Activated CD4-positive, alpha-beta memory T cell treated with anti-CD3 and anti-CD28 coated beads, Interleukin-2, amount 10 ng/mL, durations not matched to agents 7 days and 5 days (primary cell): Measurements from ENCODE around the gene RUNX1. TPM values are rescaled to one million over a fixed set of nuclear protein-coding genes. Genes with fewer than 3 reads are reported as not detected.
A peak's percentile ranks its signal among the peaks of the same experiment; 100 is the strongest.

ENCODE experiments used
- CTCF ChIA-PET: fragments of 350-600 bp; sonication (Branson Sonifier 250); formaldehyde crosslinking; loops from one replicate; lab custom pipeline; 2021; ENCODE audit warnings: antibody characterized with exemption, inconsistent platforms; lab: Charles Lee
- POLR2A ChIA-PET: fragments of 350-600 bp; sonication (Branson Sonifier 250); formaldehyde crosslinking; loops from one replicate; lab custom pipeline; 2021; ENCODE audit warnings: antibody characterized with exemption; lab: Charles Lee
- DNase-seq: peaks from one replicate; pipeline ENCODE4 v3.0.0-alpha.2; 2020
- H3K27ac Mint-ChIP-seq: one replicate; pipeline ENCODE4 v1.8.0; 2021; ENCODE audit warnings: mild to moderate bottlenecking, mixed read lengths
- H3K27me3 Mint-ChIP-seq: one replicate; pipeline ENCODE4 v1.8.0; 2021; ENCODE audit warnings: mixed read lengths
- H3K36me3 Mint-ChIP-seq: one replicate; pipeline ENCODE4 v1.8.0; 2021; ENCODE audit warnings: low read depth, mixed read lengths
- H3K4me1 Mint-ChIP-seq: one replicate; pipeline ENCODE4 v1.8.0; 2021; ENCODE audit warnings: mixed read lengths
- H3K4me3 Mint-ChIP-seq: one replicate; pipeline ENCODE4 v1.8.0; 2021; ENCODE audit warnings: mild to moderate bottlenecking, mixed read lengths
- H3K9me3 Mint-ChIP-seq: one replicate; pipeline ENCODE4 v1.8.0; 2021; ENCODE audit warnings: mixed read lengths
- total RNA-seq, 2 experiments: library from RNA; stranded (reverse); gene quantifications; one replicate each; pipeline ENCODE4 v1.2.3, GENCODE V29; 2021

Gene RUNX1
- total RNA-seq, 2 experiments from 2014 or later: 53.0 to 56.3 TPM

- POLR2A ChIA-PET: interaction anchor here (8.8 to 10.1 kb wide), 2 partner anchors 23 to 40 kb away, joined by 81 to 428 read pairs; partner anchors contain the start of gene RUNX1
- H3K27ac Mint-ChIP-seq: peak overlapping the region; percentile 51
Observed at GRCh38 chr21:35023396-35024070, 25.6 kb downstream of the RUNX1 start.

GRCh38 chr21:35021546-35021945, 27.6 kb downstream of the RUNX1 start:
- Mint-ChIP-seq H3K4me3 (no peak overlapping the region), H3K27me3 (no peaks in the 10 kb centered on the region), H3K9me3 (peaks cover 2% of the 10 kb centered on the region), H3K36me3 (peaks cover 59% of the 10 kb centered on the region), H3K4me1 (peaks cover 65% of the 10 kb centered on the region), H3K27ac (peak overlapping the region; percentile 41)
- no peak for DNase-seq
- ChIA-PET POLR2A (interaction anchor here (0.8 to 10.1 kb wide), 11 partner anchors 10 to 135 kb away, joined by 3 to 428 read pairs (median 8); partner anchors contain the start of gene RUNX1), CTCF (interaction anchor here (0.6 to 1.9 kb wide), 6 partner anchors 17 to 48 kb away, joined by 3 to 8 read pairs (median 4); no protein-coding TSS in a partner anchor)

More at GRCh38 chr21:35023396-35024070, 25.6 kb downstream of the RUNX1 start:
- peaks cover 43% of the 10 kb centered on the region for H3K36me3 Mint-ChIP-seq
- peaks cover 2% of the 10 kb centered on the region for H3K9me3 Mint-ChIP-seq
- no peak overlapping the region for H3K4me3 Mint-ChIP-seq
- CTCF ChIA-PET: no interaction called here
- no peaks in the 10 kb centered on the region for H3K27me3 Mint-ChIP-seq
- peaks cover 80% of the 10 kb centered on the region for H3K4me1 Mint-ChIP-seq
- no peak for DNase-seq

GRCh38 chr21:35020902-35021301, 28.2 kb downstream of the RUNX1 start:
- ChIA-PET POLR2A (interaction anchor here (1.0 to 10.1 kb wide), 11 partner anchors 9 to 135 kb away, joined by 3 to 428 read pairs (median 6); partner anchors contain the start of gene RUNX1), CTCF (interaction anchor here (1.1 to 1.9 kb wide), 4 partner anchors 16 to 37 kb away, joined by 3 to 5 read pairs (median 4); no protein-coding TSS in a partner anchor)
- H3K4me1 Mint-ChIP-seq: peaks cover 63% of the 10 kb centered on the region
- H3K27me3 Mint-ChIP-seq: no peaks in the 10 kb centered on the region
- no peak overlapping the region for H3K27ac Mint-ChIP-seq
- peaks cover 61% of the 10 kb centered on the region for H3K36me3 Mint-ChIP-seq
- H3K9me3 Mint-ChIP-seq: peaks cover 2% of the 10 kb centered on the region
- no peak for DNase-seq
- H3K4me3 Mint-ChIP-seq: no peak overlapping the region

GRCh38 chr21:35020436-35020835, 28.7 kb downstream of the RUNX1 start:
- no peaks in the 10 kb centered on the region for H3K27me3 Mint-ChIP-seq

GRCh38 chr21:35019631-35020032, 29.5 kb downstream of the RUNX1 start:
- peaks cover 2% of the 10 kb centered on the region for H3K9me3 Mint-ChIP-seq
- H3K27ac Mint-ChIP-seq: no peak overlapping the region
- H3K27me3 Mint-ChIP-seq: no peaks in the 10 kb centered on the region
- ChIA-PET CTCF (no interaction called here), POLR2A (interaction anchor here (1.0 to 8.8 kb wide), 2 partner anchors 36 to 131 kb away, joined by 3 to 81 read pairs; no protein-coding TSS in a partner anchor)
- no peak overlapping the region for H3K4me3 Mint-ChIP-seq
- H3K4me1 Mint-ChIP-seq: peaks cover 62% of the 10 kb centered on the region
- DNase-seq: no peak
- H3K36me3 Mint-ChIP-seq: peaks cover 67% of the 10 kb centered on the region

More at GRCh38 chr21:35020436-35020835, 28.7 kb downstream of the RUNX1 start:
- ChIA-PET POLR2A (interaction anchor here (1.0 to 10.1 kb wide), 10 partner anchors 9 to 134 kb away, joined by 3 to 428 read pairs (median 6); partner anchors contain the start of gene RUNX1), CTCF (interaction anchor here (1.2 to 1.9 kb wide), 3 partner anchors 16 to 37 kb away, joined by 3 to 5 read pairs (median 4); no protein-coding TSS in a partner anchor)
- peak; percentile 38 for DNase-seq
- Mint-ChIP-seq H3K9me3 (peaks cover 2% of the 10 kb centered on the region), H3K4me3 (no peak overlapping the region), H3K4me1 (peaks cover 63% of the 10 kb centered on the region), H3K27ac (peak overlapping the region; percentile 44), H3K36me3 (peaks cover 63% of the 10 kb centered on the region)

- no peak overlapping the region for H3K27ac Mint-ChIP-seq
- POLR2A ChIA-PET: no interaction called here
- CTCF ChIA-PET: no interaction called here
Observed at GRCh38 chr21:35017256-35017655, 31.8 kb downstream of the RUNX1 start.

GRCh38 chr21:35016517-35017188, 32.4 kb downstream of the RUNX1 start:
- Mint-ChIP-seq H3K27me3 (no peaks in the 10 kb centered on the region), H3K36me3 (peaks cover 60% of the 10 kb centered on the region), H3K9me3 (no peaks in the 10 kb centered on the region), H3K4me1 (peaks cover 49% of the 10 kb centered on the region), H3K4me3 (no peak overlapping the region), H3K27ac (no peak overlapping the region)
- CTCF ChIA-PET: interaction anchor here (1.1 kb wide), 1 partner anchor 27 kb away, joined by 3 read pairs; no protein-coding TSS in a partner anchor
- POLR2A ChIA-PET: interaction anchor here (1.2 kb wide), 1 partner anchor 22 kb away, joined by 3 read pairs; no protein-coding TSS in a partner anchor
- no peak for DNase-seq

More at GRCh38 chr21:35017256-35017655, 31.8 kb downstream of the RUNX1 start:
- Mint-ChIP-seq H3K4me1 (peaks cover 50% of the 10 kb centered on the region), H3K36me3 (peaks cover 63% of the 10 kb centered on the region), H3K4me3 (no peak overlapping the region), H3K27me3 (no peaks in the 10 kb centered on the region), H3K9me3 (no peaks in the 10 kb centered on the region)
- DNase-seq: no peak

GRCh38 chr21:35016071-35016470, 33.0 kb downstream of the RUNX1 start:
- Mint-ChIP-seq H3K4me3 (no peak overlapping the region), H3K27me3 (no peaks in the 10 kb centered on the region), H3K4me1 (peaks cover 49% of the 10 kb centered on the region), H3K27ac (no peak overlapping the region), H3K9me3 (no peaks in the 10 kb centered on the region), H3K36me3 (peaks cover 58% of the 10 kb centered on the region)
- no peak for DNase-seq
- ChIA-PET POLR2A (interaction anchor here (0.7 to 1.2 kb wide), 3 partner anchors 21 to 126 kb away, joined by 3 read pairs; no protein-coding TSS in a partner anchor), CTCF (interaction anchor here (0.8 to 1.1 kb wide), 2 partner anchors 9 to 27 kb away, joined by 3 read pairs; no protein-coding TSS in a partner anchor)

GRCh38 chr21:35015435-35016024, 33.6 kb downstream of the RUNX1 start:
- Mint-ChIP-seq H3K27ac (no peak overlapping the region), H3K4me3 (no peak overlapping the region), H3K9me3 (no peaks in the 10 kb centered on the region), H3K27me3 (no peaks in the 10 kb centered on the region), H3K4me1 (peaks cover 49% of the 10 kb centered on the region), H3K36me3 (peaks cover 56% of the 10 kb centered on the region)
- DNase-seq: no peak
- ChIA-PET POLR2A (interaction anchor here (0.6 to 1.7 kb wide), 6 partner anchors 10 to 126 kb away, joined by 3 to 7 read pairs (median 4); no protein-coding TSS in a partner anchor), CTCF (interaction anchor here (0.8 to 1.1 kb wide), 2 partner anchors 8 to 26 kb away, joined by 3 read pairs; no protein-coding TSS in a partner anchor)

GRCh38 chr21:35014302-35015041, 34.6 kb downstream of the RUNX1 start:
- H3K9me3 Mint-ChIP-seq: no peaks in the 10 kb centered on the region
- CTCF ChIA-PET: interaction anchor here (0.7 kb wide), 1 partner anchor 24 kb away, joined by 3 read pairs; no protein-coding TSS in a partner anchor
- peaks cover 45% of the 10 kb centered on the region for H3K4me1 Mint-ChIP-seq
- POLR2A ChIA-PET: interaction anchor here (0.6 to 1.7 kb wide), 4 partner anchors 11 to 25 kb away, joined by 3 to 7 read pairs (median 4); no protein-coding TSS in a partner anchor
- no peak for DNase-seq
- H3K36me3 Mint-ChIP-seq: peaks cover 52% of the 10 kb centered on the region
- H3K4me3 Mint-ChIP-seq: no peak overlapping the region
- no peaks in the 10 kb centered on the region for H3K27me3 Mint-ChIP-seq
- no peak overlapping the region for H3K27ac Mint-ChIP-seq

- no peaks in the 10 kb centered on the region for H3K9me3 Mint-ChIP-seq
- ChIA-PET CTCF (interaction anchor here (1.3 to 1.4 kb wide), 2 partner anchors 21 to 25 kb away, joined by 3 to 4 read pairs; no protein-coding TSS in a partner anchor), POLR2A (interaction anchor here (0.7 to 1.4 kb wide), 7 partner anchors 9 to 37 kb away, joined by 3 to 5 read pairs (median 3); no protein-coding TSS in a partner anchor)
- no peak overlapping the region for H3K27ac Mint-ChIP-seq
- peaks cover 49% of the 10 kb centered on the region for H3K36me3 Mint-ChIP-seq
- no peaks in the 10 kb centered on the region for H3K27me3 Mint-ChIP-seq
- H3K4me1 Mint-ChIP-seq: peaks cover 55% of the 10 kb centered on the region
- DNase-seq: no peak
- no peak overlapping the region for H3K4me3 Mint-ChIP-seq
Observed at GRCh38 chr21:35011681-35012080, 37.4 kb downstream of the RUNX1 start.
